Left ventricle myocardium inferior (tissue), 1 donor: ENCODE results near the gene PPIP5K2. TPM values are rescaled to one million over a fixed set of nuclear protein-coding genes. Genes with fewer than 3 reads are reported as not detected.

Experiments used
- DNase-seq: peaks from one replicate; pipeline ENCODE4 v3.0.0-alpha.2; 2020
- H3K27ac ChIP-seq: fragments of 200-600 bp; replicated peaks from 2 replicates; pipeline ENCODE4 v1.8.0; 2021
- H3K27me3 ChIP-seq: fragments of 200-600 bp; 2 replicates; pipeline ENCODE4 v1.8.0; 2021; ENCODE audit warnings: low read depth
- H3K36me3 ChIP-seq: fragments of 200-600 bp; 2 replicates; pipeline ENCODE4 v1.8.0; 2021
- H3K4me1 ChIP-seq: fragments of 200-600 bp; 2 replicates; pipeline ENCODE4 v1.8.0; 2021
- H3K4me3 ChIP-seq: fragments of 200-600 bp; 2 replicates; pipeline ENCODE4 v1.8.0; 2021; ENCODE audit warnings: mild to moderate bottlenecking, moderate library complexity
- H3K9me3 ChIP-seq: fragments of 200-600 bp; replicated peaks from 2 replicates; pipeline ENCODE4 v1.8.0; 2021
- intact Hi-C: fragments of 100-400 bp; cut with micrococcal nuclease; formaldehyde crosslinking; loops from one replicate; pipeline ENCODE4 v1.11.0; 2022
- total RNA-seq: library from RNA; stranded (reverse); fragmentation: NEBNext Ultra II Directional; extraction: Animal tissue kit (Norgen Biotek cat#: 25700); gene quantifications from one replicate; pipeline ENCODE4 v1.2.1, GENCODE V29; 2021
- TF ChIP-seq, protein P1 (sequence below): fragments of 200-600 bp; IDR thresholded peaks from 2 replicates; pipeline ENCODE4 v1.8.0; 2021; ENCODE audit warnings: antibody characterized with exemption, mild to moderate bottlenecking, borderline replicate concordance
- donor health status: DM: no; HTN: yes; CAD: no; lungs with severe emphysema.

The PPIP5K2 gene
- total RNA-seq, 1 donor from 2014 or later, result 28.5 TPM

DNA sequence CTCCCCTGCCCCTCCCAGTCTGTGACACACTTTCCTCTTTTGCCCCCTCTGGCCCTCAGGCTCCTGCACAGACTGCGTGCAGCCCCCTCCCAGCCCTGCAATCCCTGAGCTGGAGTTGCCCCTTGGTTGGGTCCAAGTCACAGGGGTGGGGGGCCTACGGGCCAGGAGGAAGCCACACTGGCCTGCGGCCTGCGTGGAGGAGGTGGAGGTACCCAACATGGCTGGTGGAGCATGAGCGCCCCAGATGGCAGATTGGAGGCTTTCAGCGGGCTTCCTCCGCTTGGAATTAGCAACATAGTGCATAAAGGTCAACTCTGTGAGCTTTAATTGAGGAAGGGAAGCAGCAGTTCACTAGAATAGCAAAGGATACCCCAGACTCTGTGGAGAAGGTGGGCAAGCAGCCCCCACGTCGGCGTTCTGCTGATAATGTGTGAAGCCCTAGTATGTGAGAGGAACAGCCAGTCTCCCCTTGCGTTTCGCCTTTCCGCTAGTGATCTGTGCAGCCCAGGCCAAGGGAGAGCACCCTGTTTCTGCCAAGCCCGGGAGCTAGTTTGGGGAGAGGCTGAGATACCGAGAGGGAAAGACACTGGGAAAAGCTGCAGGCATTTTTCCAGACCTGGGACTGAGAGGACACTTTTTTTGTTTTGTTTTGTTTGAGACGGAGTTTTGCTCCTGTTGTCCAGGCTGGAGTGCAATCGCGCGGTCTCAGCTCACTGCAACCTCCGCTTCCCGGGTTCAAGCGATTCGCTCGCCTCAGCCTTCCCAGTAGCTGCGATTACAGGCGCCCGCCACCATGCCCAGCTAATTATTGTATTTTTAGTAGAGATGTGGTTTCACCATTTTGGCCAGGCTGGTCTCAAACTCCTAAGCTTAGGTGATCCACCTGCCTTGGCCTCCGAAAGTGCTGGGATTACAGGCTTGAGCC is 103.2 kb downstream of the PPIP5K2 start:
- Histone ChIP-seq H3K4me3 (no peak overlapping the region), H3K36me3 (no peaks in the 10 kb centered on the region), H3K27ac (no peak overlapping the region), H3K9me3 (no peaks in the 10 kb centered on the region), H3K27me3 (no peaks in the 10 kb centered on the region), H3K4me1 (no peaks in the 10 kb centered on the region)
- DNase-seq, result no peak
- TF ChIP-seq, protein P1, sequence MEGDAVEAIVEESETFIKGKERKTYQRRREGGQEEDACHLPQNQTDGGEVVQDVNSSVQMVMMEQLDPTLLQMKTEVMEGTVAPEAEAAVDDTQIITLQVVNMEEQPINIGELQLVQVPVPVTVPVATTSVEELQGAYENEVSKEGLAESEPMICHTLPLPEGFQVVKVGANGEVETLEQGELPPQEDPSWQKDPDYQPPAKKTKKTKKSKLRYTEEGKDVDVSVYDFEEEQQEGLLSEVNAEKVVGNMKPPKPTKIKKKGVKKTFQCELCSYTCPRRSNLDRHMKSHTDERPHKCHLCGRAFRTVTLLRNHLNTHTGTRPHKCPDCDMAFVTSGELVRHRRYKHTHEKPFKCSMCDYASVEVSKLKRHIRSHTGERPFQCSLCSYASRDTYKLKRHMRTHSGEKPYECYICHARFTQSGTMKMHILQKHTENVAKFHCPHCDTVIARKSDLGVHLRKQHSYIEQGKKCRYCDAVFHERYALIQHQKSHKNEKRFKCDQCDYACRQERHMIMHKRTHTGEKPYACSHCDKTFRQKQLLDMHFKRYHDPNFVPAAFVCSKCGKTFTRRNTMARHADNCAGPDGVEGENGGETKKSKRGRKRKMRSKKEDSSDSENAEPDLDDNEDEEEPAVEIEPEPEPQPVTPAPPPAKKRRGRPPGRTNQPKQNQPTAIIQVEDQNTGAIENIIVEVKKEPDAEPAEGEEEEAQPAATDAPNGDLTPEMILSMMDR, result no peak
- intact Hi-C loops, result no loop called here

DNA sequence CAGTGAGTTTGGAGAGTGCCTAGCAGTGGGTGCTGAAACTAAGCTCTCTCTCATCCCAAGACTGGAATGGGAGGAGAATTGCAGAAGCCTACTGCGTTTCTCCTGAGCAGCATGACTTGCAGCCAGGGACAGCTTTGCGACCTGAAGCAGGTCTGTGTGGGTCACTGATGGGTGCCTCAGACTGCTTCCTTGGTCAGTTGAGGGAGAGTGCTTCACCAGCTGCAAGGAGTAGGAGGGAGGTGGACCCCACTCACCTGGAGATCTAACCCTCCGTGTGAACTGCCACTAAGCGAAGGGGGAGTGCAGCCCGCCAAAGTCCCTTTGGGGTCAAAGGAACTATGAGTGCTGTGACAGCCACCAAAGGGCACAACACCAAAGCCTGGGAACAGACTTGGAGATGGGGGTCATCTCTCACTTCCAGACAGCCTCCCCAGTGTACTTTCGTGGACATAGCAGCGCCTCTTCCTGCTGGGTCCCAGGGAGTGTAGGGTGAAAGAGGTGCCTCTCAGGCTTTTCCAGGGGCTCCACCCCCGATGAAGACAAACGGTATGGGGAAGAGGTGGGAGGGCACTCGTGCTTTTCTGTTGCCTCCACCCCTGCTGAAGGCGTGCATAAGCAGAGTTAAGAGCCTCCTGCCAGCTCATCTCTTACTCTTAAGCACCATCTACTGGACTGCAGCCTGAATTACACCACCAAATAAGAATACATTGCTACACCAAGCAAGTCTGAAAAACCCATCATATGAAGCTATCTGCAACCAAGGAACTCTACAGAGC is 104.2 kb downstream of the PPIP5K2 start:
- H3K4me1 ChIP-seq, result no peaks in the 10 kb centered on the region
- no peaks in the 10 kb centered on the region for H3K9me3 ChIP-seq
- intact Hi-C loops, result no loop called here
- TF ChIP-seq, protein P1, result peak; percentile 74
- no peaks in the 10 kb centered on the region for H3K36me3 ChIP-seq
- no peak overlapping the region for H3K27ac ChIP-seq
- no peaks in the 10 kb centered on the region for H3K27me3 ChIP-seq
- no peak for DNase-seq
- no peak overlapping the region for H3K4me3 ChIP-seq

DNA sequence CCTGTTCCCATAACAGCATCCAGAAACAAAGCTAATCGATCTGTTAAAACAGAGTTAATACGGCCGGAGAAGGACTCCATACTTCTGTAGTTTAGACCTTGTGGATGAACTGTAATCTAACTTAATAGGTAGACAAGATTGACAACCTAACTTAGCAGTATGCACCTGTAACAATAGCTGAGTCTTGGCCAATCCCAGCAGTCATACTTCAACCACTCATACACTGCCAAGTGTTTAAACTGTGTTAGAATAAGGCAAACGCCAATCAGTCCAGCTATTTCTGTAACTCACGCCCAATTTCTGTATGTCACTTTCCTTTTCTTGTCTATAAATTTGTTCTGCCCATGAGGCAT is 104.8 kb downstream of the PPIP5K2 start:
- TF ChIP-seq, protein P1, result no peak
- intact Hi-C loops, result no loop called here

DNA sequence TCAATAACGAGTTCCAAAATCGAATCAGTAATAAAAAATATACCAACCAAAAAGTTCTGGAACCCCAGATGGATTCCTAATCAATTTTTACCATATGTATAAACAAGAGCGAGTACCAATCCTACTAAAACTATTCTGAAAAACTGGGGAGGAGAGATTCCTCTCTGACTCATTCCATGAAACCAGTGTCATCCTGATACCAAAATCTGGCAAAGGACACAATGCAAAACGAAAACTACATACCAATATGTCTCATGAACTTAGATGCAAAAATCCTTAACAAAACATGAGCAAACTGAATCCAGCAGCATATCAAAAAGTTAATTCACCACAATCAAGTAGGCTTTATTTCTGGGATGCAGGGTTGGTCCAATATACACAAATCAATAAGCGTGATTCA is 108.0 kb downstream of the PPIP5K2 start:
- Histone ChIP-seq H3K9me3 (no peaks in the 10 kb centered on the region), H3K27ac (no peak overlapping the region), H3K27me3 (no peaks in the 10 kb centered on the region), H3K4me3 (no peak overlapping the region), H3K36me3 (no peaks in the 10 kb centered on the region), H3K4me1 (no peaks in the 10 kb centered on the region)
- intact Hi-C loops, result no loop called here
- no peak for DNase-seq
- TF ChIP-seq, protein P1, result no peak

More for the DNA sequence above, 104.8 kb downstream of the PPIP5K2 start:
- H3K36me3 ChIP-seq, result no peaks in the 10 kb centered on the region
- DNase-seq, result no peak
- no peaks in the 10 kb centered on the region for H3K4me1 ChIP-seq
- no peak overlapping the region for H3K4me3 ChIP-seq
- H3K9me3 ChIP-seq, result no peaks in the 10 kb centered on the region
- no peak overlapping the region for H3K27ac ChIP-seq
- H3K27me3 ChIP-seq, result no peaks in the 10 kb centered on the region

DNA sequence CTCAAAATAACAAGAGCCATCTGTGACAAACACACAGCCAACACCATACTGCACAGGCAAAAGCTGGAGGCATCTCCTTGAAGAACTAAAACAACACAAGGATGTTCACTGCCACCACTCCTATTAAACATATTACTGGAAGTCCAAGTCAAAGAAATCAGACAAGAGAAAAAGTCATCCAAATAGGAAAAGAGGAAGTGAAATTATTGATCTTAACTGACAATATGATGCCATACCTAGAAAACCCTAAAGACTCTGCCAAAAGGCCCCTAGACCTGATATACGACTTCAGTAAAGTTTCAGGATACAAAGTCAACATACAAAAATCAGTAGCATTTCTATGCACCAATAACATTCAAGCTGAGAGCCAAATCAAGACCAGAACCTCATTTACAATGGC is 108.5 kb downstream of the PPIP5K2 start:
- Histone ChIP-seq H3K4me1 (no peaks in the 10 kb centered on the region), H3K4me3 (no peak overlapping the region), H3K27me3 (no peaks in the 10 kb centered on the region), H3K9me3 (no peaks in the 10 kb centered on the region), H3K36me3 (no peaks in the 10 kb centered on the region), H3K27ac (no peak overlapping the region)
- TF ChIP-seq, protein P1, result no peak
- intact Hi-C loops, result no loop called here
- DNase-seq, result no peak
